HFFc6 (cell line): Measurements from ENCODE around the gene SERPINE3. TPM values are rescaled to one million over a fixed set of nuclear protein-coding genes. Genes with fewer than 3 reads are reported as not detected.

Experiments
- DNase-seq: peaks from one replicate; pipeline ENCODE4 v3.0.0-alpha.2; 2018
- H3K27ac Mint-ChIP-seq: 2 replicates; pipeline ENCODE4 v1.8.0; 2020; ENCODE audit warnings: mild to moderate bottlenecking, mixed read lengths
- H3K27me3 Mint-ChIP-seq: 2 replicates; pipeline ENCODE4 v1.8.0; 2021; ENCODE audit warnings: mild to moderate bottlenecking, moderate library complexity, mixed read lengths; ENCODE audit not compliant: insufficient read depth
- H3K36me3 Mint-ChIP-seq: 2 replicates; pipeline ENCODE4 v1.8.0; 2021; ENCODE audit warnings: low read depth, mixed read lengths
- H3K4me1 Mint-ChIP-seq: 2 replicates; pipeline ENCODE4 v1.8.0; 2020; ENCODE audit warnings: low read depth, mixed read lengths
- H3K4me3 Mint-ChIP-seq: 2 replicates; pipeline ENCODE4 v1.8.0; 2020; ENCODE audit warnings: mild to moderate bottlenecking, moderate library complexity, mixed read lengths
- H3K9me3 Mint-ChIP-seq: 2 replicates; pipeline ENCODE4 v1.8.0; 2020; ENCODE audit warnings: mild to moderate bottlenecking, mixed read lengths
- CTCF ChIP-seq: fragments of 200-600 bp; sonication (generic); IDR thresholded peaks from 2 replicates; pipeline ENCODE4 v1.5.0; 2021; ENCODE audit warnings: antibody characterized with exemption, mild to moderate bottlenecking
- total RNA-seq, 6 experiments: library from RNA; stranded (reverse); fragmentation: NEBNext Ultra II Directional; extraction: Animal tissue kit (Norgen Biotek cat#: 25700); gene quantifications; 2 replicates in 1 of 6; 3 replicates in 5 of 6; pipeline ENCODE4 v1.2.3, GENCODE V29; 2021

SERPINE3 gene
- total RNA-seq, 6 experiments from 2014 or later: not detected

DNA sequence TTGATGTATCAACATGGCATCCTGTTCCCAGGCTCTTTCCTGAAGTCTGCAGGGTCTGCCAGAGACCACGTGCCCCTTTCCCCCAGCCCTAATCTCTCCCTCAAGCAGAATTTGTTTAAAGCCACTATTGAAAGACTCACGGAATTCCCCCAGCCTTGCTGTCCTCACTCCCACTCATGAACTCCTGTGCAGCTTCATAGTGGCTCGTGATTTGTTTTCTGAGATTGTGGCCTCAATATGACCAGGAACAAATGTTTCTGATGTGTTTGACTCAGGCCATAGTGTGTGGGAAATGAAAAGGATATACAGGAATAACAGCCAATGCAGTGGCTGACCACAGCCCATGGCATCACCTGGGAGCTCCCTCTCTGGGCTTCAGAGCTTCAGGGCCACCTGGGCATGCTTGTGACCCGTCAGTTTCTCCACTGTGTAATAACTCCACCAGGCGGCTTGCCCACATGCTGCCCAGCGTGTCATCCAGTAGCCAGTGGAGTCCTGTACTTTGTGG, 8.1 kb upstream of the SERPINE3 start:
- Mint-ChIP-seq H3K36me3 (no peaks in the 10 kb centered on the region), H3K27me3 (peaks cover 4% of the 10 kb centered on the region; the same call in 1 of the 2 replicates), H3K4me3 (no peak overlapping the region), H3K4me1 (peaks cover 13% of the 10 kb centered on the region), H3K9me3 (no peaks in the 10 kb centered on the region), H3K27ac (no peak overlapping the region)
- DNase-seq: no peak
- TF ChIP-seq CTCF: no peak

DNA sequence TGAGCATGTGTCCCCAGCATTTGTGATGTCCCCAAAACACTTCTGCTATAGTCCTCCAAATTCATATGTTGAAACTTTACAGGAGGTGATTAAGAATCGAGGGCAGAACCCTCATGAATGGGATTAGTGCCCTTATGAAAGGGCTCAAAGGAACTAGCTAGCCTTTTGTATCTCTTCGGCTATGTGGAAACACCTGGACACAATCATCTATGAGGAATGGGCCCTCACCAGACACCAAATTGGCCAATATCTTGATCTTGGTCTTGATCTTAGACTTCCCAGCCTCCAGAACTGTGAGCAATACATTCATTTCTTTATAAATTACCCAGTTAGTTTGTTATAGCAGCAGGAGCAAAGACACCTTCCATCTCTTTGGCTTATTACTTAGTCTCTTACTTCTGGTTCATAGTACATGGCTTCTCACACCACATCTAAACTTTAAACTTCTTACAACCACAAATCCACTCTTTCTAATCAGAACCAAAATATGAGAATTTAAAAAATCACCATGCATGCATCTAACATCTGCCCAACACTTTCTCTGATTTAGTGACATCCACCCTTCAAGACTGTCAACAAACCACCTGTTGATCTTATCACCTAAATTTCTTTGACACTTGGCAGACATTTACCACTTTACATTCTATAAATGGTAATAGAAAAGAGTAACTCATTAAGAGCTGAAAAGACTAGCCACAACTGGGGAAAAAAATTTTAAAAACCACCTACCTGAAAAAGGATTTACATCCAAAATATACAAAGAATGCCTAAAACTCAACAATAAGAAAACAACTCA, 6.7 kb upstream of the SERPINE3 start:
- no peak overlapping the region for H3K4me3 Mint-ChIP-seq
- no peak for DNase-seq
- no peak for TF ChIP-seq CTCF
- H3K27ac Mint-ChIP-seq: no peak overlapping the region
- peaks cover 4% of the 10 kb centered on the region; the same call in 1 of the 2 replicates for H3K27me3 Mint-ChIP-seq
- no peaks in the 10 kb centered on the region for H3K9me3 Mint-ChIP-seq
- H3K36me3 Mint-ChIP-seq: no peaks in the 10 kb centered on the region
- peaks cover 13% of the 10 kb centered on the region for H3K4me1 Mint-ChIP-seq

GRCh38 chr13:51333421-51333820, 6.1 kb upstream of the SERPINE3 start:
- Mint-ChIP-seq H3K9me3 (no peaks in the 10 kb centered on the region), H3K4me1 (peaks cover 13% of the 10 kb centered on the region), H3K4me3 (no peak overlapping the region), H3K27me3 (peaks cover 4% of the 10 kb centered on the region), H3K36me3 (no peaks in the 10 kb centered on the region), H3K27ac (no peak overlapping the region)
- DNase-seq: no peak
- no peak for TF ChIP-seq CTCF

GRCh38 chr13:51333826-51334225, 5.7 kb upstream of the SERPINE3 start:
- H3K36me3 Mint-ChIP-seq: no peaks in the 10 kb centered on the region
- peaks cover 13% of the 10 kb centered on the region for H3K4me1 Mint-ChIP-seq
- DNase-seq: no peak
- no peak overlapping the region for H3K27ac Mint-ChIP-seq
- H3K27me3 Mint-ChIP-seq: peaks cover 4% of the 10 kb centered on the region
- H3K9me3 Mint-ChIP-seq: no peaks in the 10 kb centered on the region
- TF ChIP-seq CTCF: no peak
- no peak overlapping the region for H3K4me3 Mint-ChIP-seq

DNA sequence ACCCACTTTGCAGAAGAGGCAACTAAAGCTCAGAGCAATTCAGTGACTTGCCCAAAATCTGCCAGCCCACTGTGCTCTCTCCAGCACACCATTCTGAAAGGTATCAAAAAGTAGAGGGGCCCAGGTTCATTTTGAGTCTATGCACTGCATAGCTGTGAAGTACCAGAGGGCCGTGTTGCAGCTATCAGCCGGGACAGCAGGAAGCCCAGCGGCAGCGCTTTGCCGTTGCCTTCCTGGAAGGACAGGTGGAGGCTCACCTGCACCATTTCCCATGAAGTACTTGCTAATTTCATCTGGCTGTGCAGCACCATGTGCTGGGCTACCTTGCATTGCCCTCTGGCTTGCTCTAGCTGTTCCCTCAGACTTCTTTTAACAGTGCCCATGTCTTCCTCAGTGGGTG, 2.7 kb upstream of the SERPINE3 start:
- TF ChIP-seq CTCF: no peak
- Mint-ChIP-seq H3K27me3 (no peaks in the 10 kb centered on the region; the same call in 1 of the 2 replicates), H3K4me3 (no peak overlapping the region), H3K36me3 (no peaks in the 10 kb centered on the region), H3K9me3 (no peaks in the 10 kb centered on the region), H3K27ac (no peak overlapping the region), H3K4me1 (peaks cover 20% of the 10 kb centered on the region)
- no peak for DNase-seq
